GM18517 (cell line): Measurements from ENCODE around the gene LYL1.

Experiments
- ATAC-seq: cut with Tn5 transposase; IDR thresholded peaks from one replicate; pipeline ENCODE4 v1.9.1; 2021; ENCODE audit warnings: mild to moderate bottlenecking, moderate library complexity; ENCODE audit not compliant: unreplicated experiment

The LYL1 gene

DNA sequence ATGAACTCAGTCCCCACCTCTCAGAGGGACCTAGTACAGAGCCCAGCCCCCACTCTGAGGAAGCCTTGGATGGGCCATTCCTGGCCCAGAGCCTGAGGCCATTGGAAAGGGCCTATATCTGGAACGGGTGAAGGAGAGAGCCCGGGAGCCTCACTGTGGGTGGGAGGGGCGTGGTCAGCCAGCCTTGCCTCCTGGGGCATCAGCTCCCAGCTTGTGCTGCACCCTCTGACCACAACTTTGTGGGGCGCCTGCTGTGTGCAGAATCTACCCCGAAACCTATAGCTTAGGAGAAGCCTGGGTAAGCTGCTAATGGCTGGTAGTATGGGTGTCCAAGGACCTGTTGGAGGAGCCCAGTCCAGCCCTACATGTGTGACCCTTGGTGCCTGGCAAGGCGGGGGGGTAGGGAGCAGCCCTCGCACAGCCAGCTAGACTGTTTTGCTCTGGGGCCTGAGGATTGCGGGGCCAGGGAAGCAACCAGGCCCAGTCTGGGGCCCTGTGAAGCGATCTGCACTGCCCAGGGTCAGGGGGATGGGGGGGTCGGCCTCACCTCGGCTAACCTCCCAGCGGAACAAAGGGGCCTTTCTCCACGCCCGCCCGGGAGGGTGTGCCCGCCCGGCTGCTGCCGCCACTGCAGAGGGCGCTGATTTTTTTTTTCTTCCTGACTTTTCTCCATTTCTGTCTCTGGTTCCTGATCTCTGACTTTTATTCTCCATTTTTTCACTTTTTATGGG, 42.3 kb downstream of the LYL1 start:
- no peak for ATAC-seq

DNA sequence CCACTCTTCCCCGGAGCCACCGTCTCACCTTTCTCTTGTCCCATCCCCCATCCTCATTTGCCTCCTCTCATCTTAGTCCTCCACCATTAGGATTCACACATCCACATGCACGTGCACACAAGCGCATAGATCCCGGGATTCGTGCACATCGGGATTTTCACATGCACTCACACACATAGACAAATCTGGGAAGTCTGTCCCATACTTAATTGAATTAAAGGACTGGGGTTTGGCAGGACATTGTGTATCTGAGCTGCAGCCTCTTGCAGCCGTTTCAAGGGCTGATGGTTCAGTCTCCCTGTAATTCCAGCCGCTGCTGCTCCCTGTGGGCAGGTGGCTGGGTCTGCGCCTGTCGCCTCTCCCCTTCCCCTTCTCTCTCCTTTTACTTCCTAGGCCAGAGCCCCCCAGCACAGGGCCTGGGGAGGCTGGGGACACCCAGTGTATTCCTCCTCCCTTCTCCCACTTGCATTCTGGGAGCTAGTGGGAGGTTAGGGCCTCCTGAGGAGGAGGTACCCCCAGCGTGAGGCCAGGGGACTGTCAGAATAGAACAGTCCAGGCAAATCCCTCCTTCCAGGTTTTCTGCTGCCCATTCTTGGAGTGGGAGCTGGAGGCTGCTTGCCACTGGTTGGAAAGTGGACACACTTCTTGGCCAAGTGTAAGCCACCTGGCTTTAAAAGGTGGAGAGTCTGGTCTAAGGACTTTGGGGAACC, 43.6 kb downstream of the LYL1 start:
- no peak for ATAC-seq

DNA sequence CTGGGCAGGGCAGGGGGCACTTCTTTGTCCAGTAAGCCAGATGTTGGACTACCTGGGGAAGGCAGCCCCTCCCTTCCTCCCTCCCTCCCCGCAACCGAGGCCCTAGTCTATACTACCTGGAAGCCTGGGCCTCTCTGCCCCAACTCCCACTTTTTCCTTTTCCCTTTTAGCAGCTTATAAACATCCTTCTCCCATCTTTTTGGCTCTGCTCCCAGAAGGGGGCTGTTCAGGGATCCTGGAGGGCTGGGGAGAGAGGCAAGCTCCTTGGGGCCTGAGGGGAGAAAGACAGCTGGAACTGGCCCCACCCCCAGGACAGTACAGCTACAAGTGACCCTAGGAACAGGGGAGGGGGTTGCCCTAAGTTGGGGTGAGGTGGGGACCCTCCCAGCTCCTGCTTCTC, 44.9 kb downstream of the LYL1 start:
- no peak for ATAC-seq

DNA sequence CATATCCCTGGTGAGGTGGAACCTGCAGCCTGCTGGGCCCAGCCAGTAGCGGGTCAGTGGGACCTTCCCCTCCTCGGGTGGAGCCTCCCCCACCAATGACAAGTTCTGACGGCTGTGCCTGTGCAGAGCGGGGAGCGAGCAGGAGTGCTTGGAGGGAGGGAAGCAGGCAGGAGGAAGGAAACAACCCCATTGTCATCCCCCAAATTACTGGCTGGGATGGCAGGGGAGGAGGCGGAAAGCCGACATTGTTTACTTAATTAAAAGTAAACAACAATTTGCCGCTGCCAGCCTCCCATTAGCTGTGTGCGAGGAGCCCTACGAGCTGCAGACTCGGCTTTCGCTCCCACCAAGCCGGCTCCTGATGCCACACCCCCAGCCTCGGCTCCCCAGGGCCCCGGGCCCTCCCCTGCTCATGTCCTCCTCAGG, 45.5 kb downstream of the LYL1 start:
- ATAC-seq: no peak

DNA sequence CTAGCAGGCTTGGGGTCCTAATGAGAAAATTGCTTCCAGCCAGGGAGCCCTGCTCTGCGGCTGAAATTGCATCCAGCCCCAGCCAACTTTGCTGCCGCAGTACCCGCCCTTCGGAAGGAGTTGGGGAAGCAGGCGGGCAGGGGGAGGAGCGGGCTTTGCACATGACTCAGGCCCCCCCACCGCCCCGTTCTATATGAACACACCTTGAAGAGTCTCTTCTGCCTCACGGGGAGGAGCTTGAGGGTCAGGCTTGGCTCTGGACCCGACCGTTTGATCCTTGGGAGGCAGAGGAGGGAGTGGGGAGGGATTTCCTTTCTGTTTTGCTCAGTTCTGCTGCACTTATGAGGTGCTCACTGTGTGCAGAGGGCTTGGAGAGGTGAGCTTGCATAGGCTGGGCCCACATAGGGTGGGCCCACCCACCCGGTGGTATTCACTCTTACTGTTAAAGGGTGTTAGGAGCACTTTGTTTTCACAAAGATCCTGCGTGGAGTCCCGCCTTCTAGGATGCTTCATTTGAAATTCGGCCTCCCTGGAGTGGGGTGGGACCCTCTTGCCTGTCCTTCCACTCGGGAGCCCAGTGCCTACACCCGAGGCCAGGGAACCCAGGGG, 46.5 kb downstream of the LYL1 start:
- no peak for ATAC-seq

DNA sequence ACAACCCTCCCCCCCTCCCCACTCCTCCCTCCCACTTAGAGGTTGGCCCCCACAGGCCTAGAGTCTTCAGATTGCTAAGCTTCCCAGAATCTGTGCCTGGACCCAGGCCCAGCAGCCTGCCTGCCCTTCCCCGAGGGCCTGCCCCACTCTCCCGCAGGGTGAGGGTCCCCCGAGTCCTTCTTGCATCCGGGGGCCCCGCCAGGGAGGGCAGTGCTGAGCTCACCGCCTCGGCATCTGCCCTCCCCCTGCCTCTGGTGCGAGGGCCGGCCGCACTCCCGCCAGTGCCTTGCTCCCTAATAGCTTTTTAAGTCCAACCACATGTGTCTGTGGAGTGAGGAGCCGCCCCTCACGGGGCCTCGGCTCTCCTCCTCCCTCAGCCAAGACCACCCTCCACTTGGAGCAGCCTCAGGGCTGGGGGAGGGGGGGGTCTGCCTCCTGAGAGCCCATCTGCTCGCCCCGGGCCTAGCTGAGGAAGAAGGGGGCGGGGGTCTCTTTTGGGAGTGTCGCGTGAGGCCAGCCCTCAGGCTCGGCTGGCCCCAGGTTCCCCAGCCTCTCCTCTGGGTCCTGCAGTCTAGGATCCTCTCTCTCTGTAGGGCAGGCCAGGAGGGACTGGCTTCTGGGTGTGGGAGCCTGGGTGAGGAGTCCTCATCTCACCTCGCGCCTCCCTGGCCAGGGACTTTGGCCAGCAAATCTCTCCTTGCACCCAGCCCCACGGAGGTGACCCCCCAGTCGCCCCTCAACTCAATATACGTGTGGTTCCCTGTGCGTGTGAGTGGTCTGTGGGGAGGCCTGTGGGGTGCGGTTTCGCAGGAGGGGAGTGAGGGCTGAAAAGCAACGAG, 47.2 kb downstream of the LYL1 start:
- no peak for ATAC-seq

DNA sequence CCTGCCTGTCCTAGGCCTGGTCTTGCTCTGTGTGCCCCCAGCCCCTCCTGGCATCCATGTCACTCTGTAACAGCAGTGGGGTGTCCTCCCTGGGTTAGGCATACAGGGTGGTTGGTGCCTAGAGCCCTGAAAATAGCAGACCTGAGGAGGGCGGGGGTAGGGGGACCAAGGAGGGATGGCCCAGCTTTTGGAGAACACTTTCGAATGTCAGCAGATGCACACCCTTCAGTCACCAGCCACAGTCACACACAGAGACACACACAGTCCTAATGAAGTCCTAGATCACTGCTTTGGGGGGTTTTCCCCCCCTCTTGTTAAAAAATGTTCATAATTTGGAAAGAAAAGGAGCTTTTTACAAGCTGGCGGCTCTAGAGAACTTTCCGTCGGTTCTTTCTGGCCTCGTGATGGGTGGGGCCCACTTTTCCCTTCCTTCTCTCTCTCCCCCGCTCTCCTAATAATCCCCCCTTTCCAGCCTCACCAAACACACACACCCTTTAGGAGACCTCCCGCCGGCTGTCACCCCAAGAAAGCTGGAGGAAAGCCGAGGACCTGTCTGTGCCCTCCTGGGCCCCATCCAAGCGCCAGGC, 47.9 kb downstream of the LYL1 start:
- ATAC-seq: no peak

DNA sequence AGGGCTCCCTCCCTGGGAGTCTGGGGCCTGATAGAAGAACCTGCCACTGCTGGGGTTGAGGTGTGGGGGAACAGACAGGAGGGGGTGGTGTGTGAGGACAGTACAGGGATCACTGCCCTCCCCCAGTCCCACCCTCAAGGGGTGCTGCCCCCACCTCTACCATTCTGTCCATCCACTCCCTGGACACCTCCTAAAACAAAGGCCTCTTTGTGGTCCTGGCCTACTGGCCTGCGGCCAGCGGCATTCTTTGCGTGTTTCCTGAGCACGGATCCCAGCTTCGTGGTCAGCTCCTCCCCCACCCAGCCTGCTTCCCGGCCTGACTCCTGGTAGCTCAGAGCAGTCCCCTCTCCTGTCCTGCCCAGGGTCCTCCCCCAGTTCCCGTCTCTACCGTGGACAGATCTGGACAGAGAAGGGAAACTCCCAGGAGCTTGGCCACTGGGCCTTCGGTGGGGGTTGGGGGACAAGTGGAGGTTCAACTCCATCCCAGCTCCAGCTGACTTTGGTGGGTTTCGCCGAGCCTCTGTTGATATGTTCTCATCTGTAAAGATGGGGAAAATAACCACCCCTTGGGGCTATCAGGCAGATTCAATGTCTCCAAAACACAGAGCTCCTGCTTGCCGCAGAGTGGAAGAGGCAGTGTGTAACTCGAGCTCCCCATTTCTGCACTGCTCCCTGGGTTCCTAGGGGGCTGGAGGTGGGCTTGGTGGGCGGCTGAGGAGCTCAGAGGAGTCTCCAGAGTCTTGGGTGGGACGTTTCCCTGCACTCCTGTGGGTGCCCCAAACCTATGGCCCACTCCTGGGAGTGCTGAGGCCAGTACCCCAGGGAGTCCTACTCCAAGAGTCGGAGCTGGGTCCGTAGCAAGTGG, 48.7 kb downstream of the LYL1 start:
- no peak for ATAC-seq

DNA sequence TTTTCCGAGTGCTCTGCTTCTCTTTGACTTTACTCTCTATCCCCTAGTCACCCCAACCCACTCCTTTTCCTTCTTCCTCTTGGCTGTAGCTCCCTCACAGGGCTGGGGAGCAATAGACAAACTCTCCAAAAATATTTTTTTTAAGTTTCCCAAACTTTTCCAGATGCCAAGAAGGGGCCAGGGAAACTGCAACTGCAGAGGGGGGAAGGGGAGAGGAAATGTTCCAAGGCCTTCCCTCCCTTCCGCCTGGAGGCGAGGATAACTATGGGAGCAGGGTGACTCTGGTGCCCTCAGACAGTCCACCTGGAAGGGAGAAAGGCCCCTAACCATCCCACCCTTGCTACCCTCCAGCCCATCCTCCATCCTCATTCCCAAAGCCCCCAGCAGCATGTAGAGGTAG, 49.4 kb downstream of the LYL1 start:
- ATAC-seq: no peak

DNA sequence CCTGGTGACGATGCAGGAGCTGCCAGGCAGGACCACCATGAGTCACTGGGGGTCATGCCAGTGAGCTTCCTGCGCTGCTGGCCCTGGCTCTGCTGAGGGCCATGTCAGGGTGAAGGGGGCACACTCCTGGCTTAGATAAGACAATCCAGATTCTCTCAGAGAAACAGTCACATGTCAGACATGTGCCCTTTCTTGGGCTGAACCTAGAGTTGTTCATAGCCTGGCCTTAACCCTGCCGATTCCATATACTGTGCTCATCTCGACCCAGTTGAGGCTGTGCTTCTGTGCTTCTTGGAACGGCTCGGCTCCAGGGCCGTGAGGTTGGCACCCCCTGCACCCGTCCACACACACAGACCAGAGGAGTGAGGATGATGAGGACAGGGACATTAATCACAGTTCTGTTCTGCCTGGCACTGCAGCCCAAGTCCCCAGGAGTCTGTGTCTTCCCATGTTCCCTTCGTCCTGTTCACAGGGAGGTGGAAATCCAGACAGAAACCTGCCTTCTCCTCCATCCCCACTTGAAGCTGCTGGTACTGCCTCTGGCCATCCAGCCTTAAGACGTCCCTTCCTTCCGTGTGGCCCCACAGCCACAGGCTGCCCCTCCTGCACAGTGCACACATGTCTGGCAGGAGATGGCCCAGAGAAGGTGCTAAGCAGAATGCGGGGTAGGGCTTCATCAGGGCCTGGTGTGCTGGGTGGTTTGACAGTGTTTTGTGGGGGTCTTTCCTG, 50.0 kb downstream of the LYL1 start:
- no peak for ATAC-seq

DNA sequence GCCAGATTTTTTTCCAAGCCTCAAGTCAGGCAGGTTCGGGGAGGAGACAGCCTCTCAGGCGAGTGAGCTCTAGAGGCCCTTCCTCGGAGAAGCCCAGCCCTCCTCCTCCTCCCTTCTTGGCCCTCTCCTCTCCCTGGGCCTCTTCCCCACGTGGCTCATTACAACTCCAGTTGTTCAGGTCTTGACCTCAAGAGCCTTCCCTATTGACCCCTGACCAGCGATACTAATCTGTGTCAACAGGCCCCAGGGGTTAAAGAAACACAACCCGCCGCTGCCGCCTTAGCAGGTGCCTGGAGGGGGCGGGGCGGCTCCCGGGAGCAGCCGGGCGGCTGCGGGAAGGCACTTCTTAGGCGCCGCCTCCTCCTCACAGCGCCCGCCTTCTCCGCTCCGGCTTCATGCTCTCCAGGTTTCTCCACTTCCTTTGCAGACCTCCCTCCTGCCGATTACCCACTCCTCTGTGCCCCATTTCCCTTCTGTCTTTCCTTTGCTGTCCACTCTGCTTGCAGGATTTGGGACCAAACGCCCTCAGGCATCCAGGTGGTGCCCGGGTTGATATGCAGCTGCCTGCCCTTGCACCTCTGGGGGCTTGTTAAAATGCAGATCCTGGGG, 51.0 kb downstream of the LYL1 start:
- ATAC-seq: no peak

DNA sequence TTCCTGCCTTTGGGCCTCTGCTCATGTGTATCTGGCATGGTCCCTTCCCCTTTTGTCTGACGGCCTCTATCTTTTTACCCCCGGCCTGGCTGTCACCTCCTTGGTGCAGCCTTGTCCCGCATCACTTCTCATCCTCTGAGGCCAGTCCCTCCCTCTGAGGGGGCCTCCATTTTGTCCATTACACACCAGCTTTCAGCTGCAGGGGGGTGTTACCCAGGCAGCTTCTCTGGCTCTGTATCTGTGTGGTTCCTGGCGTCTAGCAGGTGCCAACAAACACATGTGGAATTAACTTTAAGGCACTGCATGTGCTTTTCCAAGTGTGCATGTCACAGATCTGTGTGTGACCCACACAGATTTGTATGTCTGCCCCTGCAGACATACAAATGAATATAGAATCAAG, 52.4 kb downstream of the LYL1 start:
- no peak for ATAC-seq
